Peyer's patch (tissue), 4 donors: ENCODE data around the gene SEC24D. TPM values are rescaled to one million over a fixed set of nuclear protein-coding genes. Genes with fewer than 3 reads are reported as not detected.
A peak's percentile ranks its signal among the peaks of the same experiment; 100 is the strongest.

Experiments
- DNase-seq, 3 donors: peaks; one replicate each; pipeline ENCODE4 v3.0.0-alpha.2; 2017 to 2019
- H3K27ac ChIP-seq, 4 donors: fragments of 200-600 bp; sonication (generic); one replicate each; pipeline ENCODE4 v1.5.1; 2016 to 2019
- H3K27me3 ChIP-seq, 2 donors: fragments of 200-600 bp; sonication (generic); one replicate each; pipeline ENCODE4 v1.5.1; 2019
- H3K36me3 ChIP-seq, 3 donors: fragments of 200-600 bp; sonication (generic); one replicate each; pipeline ENCODE4 v1.5.1; 2016 to 2019
- H3K4me1 ChIP-seq, 4 donors: fragments of 200-600 bp; sonication (generic); one replicate each; pipeline ENCODE4 v1.5.1; 2016 to 2019
- H3K4me3 ChIP-seq, 4 donors: fragments of 200-600 bp; sonication (generic); 1 replicate in 3 of 4; 2 replicates in 1 of 4; pipeline ENCODE4 v1.5.1; 2016 to 2019; ENCODE audit warnings: mild to moderate bottlenecking in 1 of 4
- H3K9me3 ChIP-seq, 4 donors: fragments of 200-600 bp; sonication (generic); one replicate each; pipeline ENCODE4 v1.5.1; 2016 to 2019; ENCODE audit warnings: mild to moderate bottlenecking in 1 of 4
- POLR2A ChIP-seq, 2 donors: fragments of 450-650 bp; IDR thresholded peaks; one replicate each; pipeline ENCODE4 v1.5.1; 2017; ENCODE audit warnings: antibody characterized with exemption in 2 of 2, mild to moderate bottlenecking in 2 of 2, moderate library complexity in 2 of 2
- total RNA-seq, 4 donors: library from RNA; depleted of rRNA; stranded (reverse); fragments of >200 nt; gene quantifications; one replicate each; pipeline ENCODE4 v1.1.0, GENCODE V29; 2016
- TF ChIP-seq, protein P1 (sequence below), 6 experiments: fragments of 450-650 bp in 4 of 6; fragments of 200-600 bp in 2 of 6; sonication (generic) in 1 of 6; IDR thresholded peaks; one replicate each; pipeline ENCODE4 v1.5.1; 2017 to 2019; ENCODE audit warnings: antibody characterized with exemption in 6 of 6, mild to moderate bottlenecking in 3 of 6, moderate library complexity in 1 of 6

Gene SEC24D, protein sequence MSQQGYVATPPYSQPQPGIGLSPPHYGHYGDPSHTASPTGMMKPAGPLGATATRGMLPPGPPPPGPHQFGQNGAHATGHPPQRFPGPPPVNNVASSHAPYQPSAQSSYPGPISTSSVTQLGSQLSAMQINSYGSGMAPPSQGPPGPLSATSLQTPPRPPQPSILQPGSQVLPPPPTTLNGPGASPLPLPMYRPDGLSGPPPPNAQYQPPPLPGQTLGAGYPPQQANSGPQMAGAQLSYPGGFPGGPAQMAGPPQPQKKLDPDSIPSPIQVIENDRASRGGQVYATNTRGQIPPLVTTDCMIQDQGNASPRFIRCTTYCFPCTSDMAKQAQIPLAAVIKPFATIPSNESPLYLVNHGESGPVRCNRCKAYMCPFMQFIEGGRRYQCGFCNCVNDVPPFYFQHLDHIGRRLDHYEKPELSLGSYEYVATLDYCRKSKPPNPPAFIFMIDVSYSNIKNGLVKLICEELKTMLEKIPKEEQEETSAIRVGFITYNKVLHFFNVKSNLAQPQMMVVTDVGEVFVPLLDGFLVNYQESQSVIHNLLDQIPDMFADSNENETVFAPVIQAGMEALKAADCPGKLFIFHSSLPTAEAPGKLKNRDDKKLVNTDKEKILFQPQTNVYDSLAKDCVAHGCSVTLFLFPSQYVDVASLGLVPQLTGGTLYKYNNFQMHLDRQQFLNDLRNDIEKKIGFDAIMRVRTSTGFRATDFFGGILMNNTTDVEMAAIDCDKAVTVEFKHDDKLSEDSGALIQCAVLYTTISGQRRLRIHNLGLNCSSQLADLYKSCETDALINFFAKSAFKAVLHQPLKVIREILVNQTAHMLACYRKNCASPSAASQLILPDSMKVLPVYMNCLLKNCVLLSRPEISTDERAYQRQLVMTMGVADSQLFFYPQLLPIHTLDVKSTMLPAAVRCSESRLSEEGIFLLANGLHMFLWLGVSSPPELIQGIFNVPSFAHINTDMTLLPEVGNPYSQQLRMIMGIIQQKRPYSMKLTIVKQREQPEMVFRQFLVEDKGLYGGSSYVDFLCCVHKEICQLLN
- total RNA-seq: 100 to 1,000 TPM in 1 of 4 donors, 10 to 100 TPM in 3; 52.8 to 117 (median 76.0) TPM

DNA sequence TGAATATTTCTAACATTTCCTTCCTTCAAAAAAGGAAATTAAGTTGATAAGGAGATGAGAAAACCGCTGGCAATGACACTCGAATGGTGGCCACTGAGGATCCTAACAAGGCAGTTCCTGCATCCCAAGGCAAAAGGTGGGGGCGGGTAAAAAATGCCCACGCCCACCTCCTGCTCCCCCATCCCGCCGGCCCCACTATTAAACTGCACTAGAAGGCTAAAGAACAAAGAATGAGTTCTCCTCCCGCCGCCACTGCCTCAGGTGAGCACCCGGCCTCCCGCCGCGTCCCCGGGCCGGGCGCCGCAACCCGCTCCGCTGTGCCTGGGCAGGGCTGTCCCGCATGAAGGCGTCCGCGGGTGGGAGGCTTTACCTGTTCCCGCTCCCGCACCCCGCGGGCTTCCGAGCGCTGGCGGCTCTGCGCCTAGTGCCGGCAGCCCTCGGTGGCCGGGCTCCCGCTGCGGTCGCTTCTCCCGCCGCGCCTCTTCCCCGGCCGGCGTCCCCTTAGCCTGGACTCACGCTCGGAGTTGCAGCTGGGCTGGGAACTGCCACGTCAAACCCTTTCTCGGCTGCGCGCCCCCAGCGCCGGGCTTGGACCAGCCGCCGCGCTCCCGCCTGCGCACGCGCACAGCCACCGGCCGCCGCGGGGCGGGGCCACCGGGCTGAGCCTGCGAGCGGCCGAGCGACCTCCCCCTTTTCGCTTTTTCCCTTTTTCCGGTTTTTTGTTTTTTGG lies at the start of gene SEC24D:
Gene SEC24D, minus strand, starts transcription at position 556 of the 730 bp plus-strand sequence. CDS start 2,430 bp downstream, outside the sequence.
- no peaks in the 10 kb centered on the region for H3K9me3 ChIP-seq
- peak; percentile 81 to 82 for TF ChIP-seq POLR2A (IDR thresholded peaks at IDR 0.05)
- TF ChIP-seq, protein P1, sequence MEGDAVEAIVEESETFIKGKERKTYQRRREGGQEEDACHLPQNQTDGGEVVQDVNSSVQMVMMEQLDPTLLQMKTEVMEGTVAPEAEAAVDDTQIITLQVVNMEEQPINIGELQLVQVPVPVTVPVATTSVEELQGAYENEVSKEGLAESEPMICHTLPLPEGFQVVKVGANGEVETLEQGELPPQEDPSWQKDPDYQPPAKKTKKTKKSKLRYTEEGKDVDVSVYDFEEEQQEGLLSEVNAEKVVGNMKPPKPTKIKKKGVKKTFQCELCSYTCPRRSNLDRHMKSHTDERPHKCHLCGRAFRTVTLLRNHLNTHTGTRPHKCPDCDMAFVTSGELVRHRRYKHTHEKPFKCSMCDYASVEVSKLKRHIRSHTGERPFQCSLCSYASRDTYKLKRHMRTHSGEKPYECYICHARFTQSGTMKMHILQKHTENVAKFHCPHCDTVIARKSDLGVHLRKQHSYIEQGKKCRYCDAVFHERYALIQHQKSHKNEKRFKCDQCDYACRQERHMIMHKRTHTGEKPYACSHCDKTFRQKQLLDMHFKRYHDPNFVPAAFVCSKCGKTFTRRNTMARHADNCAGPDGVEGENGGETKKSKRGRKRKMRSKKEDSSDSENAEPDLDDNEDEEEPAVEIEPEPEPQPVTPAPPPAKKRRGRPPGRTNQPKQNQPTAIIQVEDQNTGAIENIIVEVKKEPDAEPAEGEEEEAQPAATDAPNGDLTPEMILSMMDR (IDR thresholded peaks at IDR 0.05): peak in 2 of 6 experiments; percentile 16 to 28

DNA sequence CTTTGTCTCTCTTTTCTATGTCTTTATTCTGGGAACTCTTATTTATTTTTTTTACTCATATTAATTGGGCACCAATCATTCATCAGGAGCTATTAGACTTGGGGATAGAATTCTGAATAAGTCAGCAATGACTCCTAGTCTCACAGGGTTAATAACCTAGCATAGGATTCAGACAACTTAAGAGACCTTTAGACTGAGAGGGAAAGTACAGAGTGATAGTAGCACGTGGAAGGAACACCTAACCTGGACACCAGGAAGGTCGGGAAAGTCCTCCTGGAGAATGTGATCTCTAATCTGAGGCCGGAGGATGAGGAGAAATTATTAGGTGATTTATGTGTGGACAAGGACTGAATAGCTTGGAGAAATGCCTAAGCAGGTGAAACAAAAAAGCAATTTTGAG lies 48.8 kb upstream of the SEC24D start:
- no peaks in the 10 kb centered on the region for H3K9me3 ChIP-seq
- H3K4me3 ChIP-seq: no peak overlapping the region
- peaks cover 0 to 7% (median 4%) of the 10 kb centered on the region in 4 donors for H3K4me1 ChIP-seq
- H3K27ac ChIP-seq: no peak overlapping the region
- no peaks in the 10 kb centered on the region for H3K27me3 ChIP-seq
- TF ChIP-seq, protein P1 (IDR thresholded peaks at IDR 0.05): no peak
- TF ChIP-seq POLR2A (IDR thresholded peaks at IDR 0.05): no peak
- DNase-seq: no peak
- no peaks in the 10 kb centered on the region for H3K36me3 ChIP-seq

More for the DNA sequence above, at the start of gene SEC24D:
- Histone ChIP-seq H3K4me1 (peaks cover 0 to 16% (median 3%) of the 10 kb centered on the region in 4 donors), H3K27ac (peak within 1 kb of the TSS; percentile 93 to 99 (median 96)), H3K27me3 (no peaks in the 10 kb centered on the region), H3K4me3 (peak within 1 kb of the TSS; percentile 91 to 99 (median 96)), H3K36me3 (peaks cover 0 to 21% (median 0%) of the 10 kb centered on the region in 3 donors)
- peak; percentile 78 to 92 (median 91) for DNase-seq

DNA sequence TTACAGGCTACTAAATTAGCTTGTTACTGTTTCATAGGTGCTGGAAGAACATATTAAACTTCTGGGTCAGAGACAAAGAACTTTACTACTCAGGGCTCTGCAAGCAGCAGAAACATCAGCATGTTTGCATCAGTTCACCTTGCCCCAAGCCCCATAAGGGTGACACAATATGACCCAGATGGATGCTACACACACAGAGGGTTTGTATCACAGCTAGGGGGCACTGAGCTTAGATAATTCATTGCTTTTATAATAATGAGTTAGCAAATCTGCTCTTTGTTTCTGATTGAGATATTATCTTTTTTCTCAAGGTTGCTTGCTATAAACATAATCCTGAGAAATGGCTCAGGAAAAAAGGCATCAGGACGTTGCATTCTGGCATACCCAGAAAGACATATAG lies 47.9 kb upstream of the SEC24D start:
- no peak for DNase-seq
- Histone ChIP-seq H3K36me3 (no peaks in the 10 kb centered on the region), H3K27me3 (no peaks in the 10 kb centered on the region), H3K4me1 (peaks cover 0 to 6% (median 2%) of the 10 kb centered on the region in 4 donors), H3K4me3 (no peak overlapping the region), H3K9me3 (no peaks in the 10 kb centered on the region), H3K27ac (no peak overlapping the region)
- TF ChIP-seq, protein P1 (IDR thresholded peaks at IDR 0.05): peak in 1 of 6 experiments; percentile 4
- no peak for TF ChIP-seq POLR2A (IDR thresholded peaks at IDR 0.05)

DNA sequence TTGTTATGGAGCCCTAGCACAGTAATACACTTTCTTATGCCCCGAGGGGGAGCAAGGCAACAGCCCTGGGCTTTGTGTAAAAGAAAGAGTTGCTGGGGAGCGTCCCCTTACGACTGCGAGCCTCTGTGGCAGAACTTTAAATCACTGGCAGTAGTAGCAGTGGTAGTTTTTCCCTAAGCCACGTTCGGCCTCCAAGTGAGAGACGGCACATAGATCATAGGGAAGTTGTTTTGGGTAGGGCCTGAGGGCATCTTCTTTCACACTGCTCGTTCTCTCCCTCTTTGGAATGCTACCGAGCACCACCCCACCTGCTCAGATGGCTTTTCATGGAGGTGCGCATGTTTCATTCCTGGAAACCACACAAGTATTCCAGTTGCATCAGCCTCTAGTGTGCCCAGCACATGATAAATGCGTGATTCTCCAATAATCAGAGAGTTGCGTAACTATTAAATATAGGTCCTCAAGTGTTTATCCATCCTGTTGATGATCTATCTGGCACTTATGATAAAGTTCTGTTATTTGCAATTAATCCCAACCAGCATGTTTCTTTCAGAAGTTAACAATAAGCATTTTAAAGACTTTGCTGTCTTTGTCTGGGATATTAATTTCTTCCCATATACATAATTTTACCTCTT lies 45.7 kb upstream of the SEC24D start:
- H3K36me3 ChIP-seq: no peaks in the 10 kb centered on the region
- no peak overlapping the region for H3K4me3 ChIP-seq

More for the DNA sequence above, 45.7 kb upstream of the SEC24D start:
- Histone ChIP-seq H3K4me1 (no peaks in the 10 kb centered on the region), H3K9me3 (no peaks in the 10 kb centered on the region), H3K27me3 (no peaks in the 10 kb centered on the region), H3K27ac (no peak overlapping the region)
- DNase-seq: no peak
- TF ChIP-seq, protein P1 (IDR thresholded peaks at IDR 0.05): no peak
- no peak for TF ChIP-seq POLR2A (IDR thresholded peaks at IDR 0.05)
